ENCODE data around the gene VPS11. TPM values are rescaled to one million over a fixed set of nuclear protein-coding genes. Genes with fewer than 3 reads are reported as not detected.

Gene VPS11
- total RNA-seq, 1 experiment from 2014 or later: 18.6 TPM

DNA sequence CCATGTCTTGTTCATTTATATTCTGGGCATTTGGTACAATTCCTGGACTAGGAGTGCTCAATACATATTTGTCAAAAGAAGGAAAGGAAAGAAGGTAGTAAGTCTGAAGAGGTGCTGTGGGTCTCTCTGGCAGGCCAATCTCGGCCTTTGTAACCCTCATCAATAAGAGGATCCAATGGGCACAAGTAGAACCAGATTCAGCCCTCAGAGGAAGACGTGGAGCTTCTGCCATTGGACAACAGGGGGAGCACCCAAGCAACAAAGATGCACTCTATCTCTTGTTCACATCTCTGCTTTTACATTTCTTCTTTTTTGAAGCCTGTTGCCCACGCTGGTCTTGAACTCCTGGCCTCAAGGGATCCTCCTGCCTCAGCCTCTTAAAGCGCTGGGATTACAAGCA, 2.2 kb upstream of the VPS11 start:
- Histone ChIP-seq H3K14ac (ENCODE audit: insufficient read depth, low read length) (no peak overlapping the region), H2BK120ac (ENCODE audit: low read depth, low read length, poor library complexity, severe bottlenecking) (no peak overlapping the region), H2AFZ (ENCODE audit: low read length) (no peak overlapping the region), H4K91ac (ENCODE audit: insufficient read length, low read depth, low read length) (no peak overlapping the region), H2AK5ac (ENCODE audit: insufficient read length, low read length) (no peak overlapping the region), H3K9ac (ENCODE audit: extremely low read depth, insufficient read length, low read length) (no peak overlapping the region), H2BK12ac (ENCODE audit: insufficient read length, low read depth, low read length) (no peak overlapping the region), H3K23me2 (ENCODE audit: insufficient read length, low read depth, low read length, poor library complexity, severe bottlenecking) (peaks cover 7% of the 10 kb centered on the region), H3K4ac (ENCODE audit: low read depth, low read length) (no peak overlapping the region), H4K8ac (replicated peaks; ENCODE audit: insufficient read length, low read depth, low read length) (no peak overlapping the region), H3K4me1 (ENCODE audit: insufficient read depth, low read length) (no peaks in the 10 kb centered on the region), H3K27ac (ENCODE audit: insufficient read length, low read depth, low read length) (no peak overlapping the region), H3K18ac (ENCODE audit: insufficient read length, low read depth, low read length) (no peak overlapping the region), H3T11ph (ENCODE audit: low read length) (no peak overlapping the region), H2BK20ac (ENCODE audit: low read depth, low read length, poor library complexity, severe bottlenecking) (no peak overlapping the region), H3K23ac (ENCODE audit: insufficient read length, low read depth, low read length) (no peak overlapping the region), H3K27me3 (ENCODE audit: insufficient read depth, low read length) (no peaks in the 10 kb centered on the region), H2BK5ac (ENCODE audit: insufficient read length, low read length) (no peak overlapping the region), H3K79me1 (ENCODE audit: insufficient read depth, low read depth, low read length, poor library complexity, severe bottlenecking) (peaks cover 5% of the 10 kb centered on the region), H3K56ac (ENCODE audit: insufficient read length, low read depth, low read length) (no peak overlapping the region), H4K20me1 (ENCODE audit: control insufficient read depth, insufficient read depth, insufficient read length) (no peaks in the 10 kb centered on the region), H2BK15ac (ENCODE audit: low read depth, low read length) (no peak overlapping the region), H3K9me3 (ENCODE audit: control insufficient read depth, low read depth, low read length) (no peaks in the 10 kb centered on the region), H3K4me2 (ENCODE audit: insufficient read depth, insufficient read length, low read length) (no peak overlapping the region), H3K79me2 (ENCODE audit: insufficient read depth, low read length) (no peaks in the 10 kb centered on the region; the same call in 1 of the 2 replicates), H4K5ac (ENCODE audit: insufficient read length, low read depth, low read length) (no peak overlapping the region)
- TF ChIP-seq, protein P1, sequence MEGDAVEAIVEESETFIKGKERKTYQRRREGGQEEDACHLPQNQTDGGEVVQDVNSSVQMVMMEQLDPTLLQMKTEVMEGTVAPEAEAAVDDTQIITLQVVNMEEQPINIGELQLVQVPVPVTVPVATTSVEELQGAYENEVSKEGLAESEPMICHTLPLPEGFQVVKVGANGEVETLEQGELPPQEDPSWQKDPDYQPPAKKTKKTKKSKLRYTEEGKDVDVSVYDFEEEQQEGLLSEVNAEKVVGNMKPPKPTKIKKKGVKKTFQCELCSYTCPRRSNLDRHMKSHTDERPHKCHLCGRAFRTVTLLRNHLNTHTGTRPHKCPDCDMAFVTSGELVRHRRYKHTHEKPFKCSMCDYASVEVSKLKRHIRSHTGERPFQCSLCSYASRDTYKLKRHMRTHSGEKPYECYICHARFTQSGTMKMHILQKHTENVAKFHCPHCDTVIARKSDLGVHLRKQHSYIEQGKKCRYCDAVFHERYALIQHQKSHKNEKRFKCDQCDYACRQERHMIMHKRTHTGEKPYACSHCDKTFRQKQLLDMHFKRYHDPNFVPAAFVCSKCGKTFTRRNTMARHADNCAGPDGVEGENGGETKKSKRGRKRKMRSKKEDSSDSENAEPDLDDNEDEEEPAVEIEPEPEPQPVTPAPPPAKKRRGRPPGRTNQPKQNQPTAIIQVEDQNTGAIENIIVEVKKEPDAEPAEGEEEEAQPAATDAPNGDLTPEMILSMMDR (conservative IDR thresholded peaks at IDR 0.05): peak; percentile 62
- H3K27me3 Mint-ChIP-seq (ENCODE audit: low read depth): no peaks in the 10 kb centered on the region
- H3K27ac Mint-ChIP-seq: no peak overlapping the region
- H3K9me3 Mint-ChIP-seq: no peaks in the 10 kb centered on the region; a peak in 1 of 5 replicates
- peak; percentile 49 for DNase-seq
- WGBS (ENCODE audit: extremely low coverage, insufficient read length, low lambda C conversion rate): no CpG with 5 or more reads among the region's 4 CpGs
- peaks cover 3 to 5% (median 5%) of the 10 kb centered on the region in 3 experiments; a peak in 6 of 7 replicates for H3K36me3 Mint-ChIP-seq (ENCODE audit: insufficient read depth in 1 of 3, low read depth in 3 of 3)
- peak overlapping the region in 1 of 2 experiments; percentile 6; a peak in 2 of 5 replicates for H3K4me3 Mint-ChIP-seq
- H3K4me1 Mint-ChIP-seq: peaks cover 7 to 10% of the 10 kb centered on the region in 2 experiments

All from H9 (cell line).